Choroid plexus epithelial cell (primary cell): ENCODE measurements around the gene POLA1.
A peak's percentile ranks its signal among the peaks of the same experiment; 100 is the strongest.

ENCODE experiments used
- DNase-seq: peaks from one replicate; pipeline ENCODE4 v3.0.0-alpha.2; 2010; ENCODE audit warnings: low read depth
- H3K4me3 ChIP-seq: 2 replicates; pipeline ENCODE4 v1.5.1; 2011; ENCODE audit warnings: low read depth, mild to moderate bottlenecking, control low read depth, low read length, moderate library complexity
- CTCF ChIP-seq: conservative IDR thresholded peaks from 2 replicates; pipeline ENCODE4 v1.5.1; 2011; ENCODE audit warnings: low read depth, mild to moderate bottlenecking, control low read depth, inconsistent platforms, low read length, moderate library complexity

POLA1 gene

GRCh38 chrX:24956828-24957227 is 263.1 kb downstream of the POLA1 start:
- H3K4me3 ChIP-seq = no peak overlapping the region
- no peak for TF ChIP-seq CTCF
- DNase-seq = peak; percentile 3

- no peak for DNase-seq
- H3K4me3 ChIP-seq = no peak overlapping the region
Measured at GRCh38 chrX:24961809-24962208, 268.1 kb downstream of the POLA1 start.

GRCh38 chrX:24963823-24964222 is 270.1 kb downstream of the POLA1 start:
- no peak overlapping the region for H3K4me3 ChIP-seq
- peak; percentile 43 for DNase-seq
- TF ChIP-seq CTCF = no peak

More at GRCh38 chrX:24961809-24962208, 268.1 kb downstream of the POLA1 start:
- TF ChIP-seq CTCF = no peak

- DNase-seq = no peak
- TF ChIP-seq CTCF = no peak
- H3K4me3 ChIP-seq = no peak overlapping the region
Measured at GRCh38 chrX:24965372-24965771, 271.7 kb downstream of the POLA1 start.

GRCh38 chrX:24969812-24970211 is 276.1 kb downstream of the POLA1 start:
- no peak for DNase-seq
- H3K4me3 ChIP-seq = no peak overlapping the region
- no peak for TF ChIP-seq CTCF

- H3K4me3 ChIP-seq = no peak overlapping the region
- DNase-seq = peak; percentile 34
- no peak for TF ChIP-seq CTCF
Measured at GRCh38 chrX:24979081-24979480, 285.4 kb downstream of the POLA1 start.

GRCh38 chrX:24981030-24981429 is 287.3 kb downstream of the POLA1 start:
- no peak overlapping the region for H3K4me3 ChIP-seq
- no peak for TF ChIP-seq CTCF

More at GRCh38 chrX:24981030-24981429, 287.3 kb downstream of the POLA1 start:
- DNase-seq = no peak
